ENCODE results near the gene PPP2R5B.
A peak's percentile ranks its signal among the peaks of the same experiment; 100 is the strongest.

PPP2R5B gene

DNA sequence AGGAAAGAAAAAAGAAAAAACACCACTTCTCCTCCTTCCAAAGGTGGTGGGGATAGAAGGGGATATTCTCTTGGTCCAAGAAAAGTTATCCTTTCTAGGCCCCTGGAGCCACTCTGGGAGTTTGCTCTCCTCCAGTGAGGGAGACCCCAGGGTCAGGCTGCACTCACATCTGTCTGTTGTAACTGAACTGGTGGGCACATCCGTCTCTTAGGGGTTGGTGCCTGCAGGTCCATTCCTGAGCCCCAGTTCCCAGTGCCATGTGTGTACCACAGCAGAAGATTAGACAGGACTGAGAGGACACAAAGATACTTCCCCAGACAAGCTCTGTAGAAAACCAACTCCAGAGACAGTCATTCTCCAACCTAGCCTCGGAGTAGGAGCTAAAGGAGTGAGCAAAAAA lies 4.4 kb upstream of the PPP2R5B start:
- no peak overlapping the region for H3K27ac ChIP-seq

GRCh38 chr11:64921384-64921783 lies 3.1 kb upstream of the PPP2R5B start:
- Histone ChIP-seq H3K27ac (no peak overlapping the region), H3K4me3 (no peak overlapping the region)

More for the DNA sequence above, 4.4 kb upstream of the PPP2R5B start:
- H3K4me3 ChIP-seq, result no peak overlapping the region

DNA sequence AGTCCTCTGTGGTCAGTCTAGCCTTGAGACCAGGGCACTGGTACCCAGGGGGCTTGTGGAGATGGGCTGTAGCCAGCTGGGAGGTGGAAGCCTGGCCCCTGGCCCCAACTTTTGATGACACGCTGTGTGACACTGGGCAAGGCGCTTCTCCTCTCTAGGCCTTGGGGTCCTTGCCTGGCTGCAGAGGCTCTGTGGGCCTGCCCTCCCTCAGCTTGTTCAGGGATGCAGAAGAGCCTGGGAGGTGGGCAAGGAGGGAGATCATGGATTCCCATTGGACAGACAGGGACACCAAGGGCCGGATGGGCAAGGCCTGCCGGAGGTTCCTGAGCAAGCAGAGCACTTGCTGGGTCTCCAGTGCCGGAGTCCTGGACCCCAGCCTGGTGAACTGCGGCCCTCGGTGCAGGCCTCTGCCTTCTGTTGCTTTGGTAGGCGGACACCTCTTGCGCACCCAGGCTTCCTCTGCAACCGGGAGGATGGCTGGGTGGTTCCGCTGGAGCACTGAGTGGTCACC lies 1.3 kb upstream of the PPP2R5B start:
- Histone ChIP-seq H3K4me3 (no peak overlapping the region), H3K27ac (peak overlapping the region in 7 of 21 experiments; percentile 14 to 96 (median 94))

DNA sequence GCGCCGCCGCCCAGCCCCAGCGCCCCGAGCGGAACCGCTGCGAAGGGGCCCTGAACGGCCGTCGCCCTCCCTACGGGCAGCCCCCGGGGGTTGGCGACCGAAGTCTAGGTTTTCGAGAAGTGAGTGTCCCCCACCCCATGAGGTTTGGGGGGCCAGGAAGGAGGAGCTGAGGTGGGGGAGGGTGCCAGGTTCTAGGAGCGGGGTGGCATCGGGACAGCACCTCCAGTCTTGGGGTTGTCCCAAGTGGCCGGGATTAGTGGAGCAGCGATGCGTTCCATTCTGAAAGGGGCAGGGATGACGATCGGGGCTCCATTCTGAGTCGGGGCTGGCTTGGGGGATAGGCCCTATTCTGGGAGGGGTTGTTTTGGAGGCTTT lies 408 bp downstream of the PPP2R5B start:
- peak overlapping the region; percentile 67 to 99 (median 92) for H3K4me3 ChIP-seq
- peak overlapping the region; percentile 32 to 98 (median 94) for H3K27ac ChIP-seq

GRCh38 chr11:64925536-64926436 lies 1.3 kb downstream of the PPP2R5B start:
- H3K4me3 ChIP-seq, result peak overlapping the region; percentile 67 to 99 (median 92)
- H3K27ac ChIP-seq, result peak overlapping the region in 8 of 21 experiments; percentile 6 to 95 (median 92)

- Histone ChIP-seq H3K4me3 (no peak overlapping the region), H3K27ac (no peak overlapping the region)
Observed at GRCh38 chr11:64926689-64927088, 2.2 kb downstream of the PPP2R5B start.

GRCh38 chr11:64928957-64929356 lies 4.5 kb downstream of the PPP2R5B start:
- Histone ChIP-seq H3K27ac (no peak overlapping the region), H3K4me3 (no peak overlapping the region)

- Histone ChIP-seq H3K4me3 (no peak overlapping the region), H3K27ac (no peak overlapping the region)
Observed at GRCh38 chr11:64929625-64930024, 5.1 kb downstream of the PPP2R5B start.

GRCh38 chr11:64930340-64930739 lies 5.9 kb downstream of the PPP2R5B start:
- Histone ChIP-seq H3K27ac (no peak overlapping the region), H3K4me3 (no peak overlapping the region)

DNA sequence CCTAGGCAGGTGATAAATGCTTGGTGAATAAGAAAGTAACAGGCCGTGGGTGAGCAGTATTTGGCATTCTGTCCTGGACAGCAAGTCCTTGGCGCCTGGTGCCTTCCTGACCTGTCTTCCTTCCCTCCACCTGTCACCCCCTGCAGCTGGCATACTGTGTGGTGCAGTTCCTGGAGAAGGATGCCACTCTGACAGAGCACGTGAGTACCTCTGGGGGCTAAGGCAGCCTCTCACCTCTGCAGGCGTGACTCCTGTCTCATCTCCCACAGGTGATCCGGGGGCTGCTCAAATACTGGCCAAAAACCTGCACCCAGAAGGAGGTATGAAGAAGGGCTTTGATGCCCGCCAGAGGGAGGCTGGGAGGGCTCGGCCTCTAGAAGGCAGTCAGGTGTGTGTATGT lies 6.8 kb downstream of the PPP2R5B start:
- Histone ChIP-seq H3K27ac (no peak overlapping the region), H3K4me3 (no peak overlapping the region)

DNA sequence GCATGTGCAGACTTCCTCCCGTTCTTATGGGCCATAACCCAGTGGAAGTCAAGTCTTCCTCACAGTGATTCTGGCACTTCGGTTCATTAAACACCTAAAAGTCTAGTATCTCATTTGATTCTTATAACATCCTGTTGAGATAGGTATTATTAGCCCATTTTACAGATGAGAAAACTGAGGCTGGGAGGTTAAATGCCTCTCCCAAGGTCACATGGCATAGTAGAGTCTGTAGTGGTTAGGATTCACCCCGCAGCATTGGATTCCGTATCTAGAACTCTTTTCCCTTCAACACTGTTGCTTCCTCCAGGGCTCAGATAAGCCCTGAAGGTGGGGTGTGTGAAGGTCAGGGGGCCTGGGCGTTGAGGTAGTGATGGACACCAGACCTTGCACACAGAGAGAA lies 7.8 kb downstream of the PPP2R5B start:
- no peak overlapping the region for H3K27ac ChIP-seq
- no peak overlapping the region for H3K4me3 ChIP-seq

GRCh38 chr11:64933213-64933934 lies 8.9 kb downstream of the PPP2R5B start:
- Histone ChIP-seq H3K27ac (no peak overlapping the region), H3K4me3 (no peak overlapping the region)

- Histone ChIP-seq H3K4me3 (no peak overlapping the region), H3K27ac (no peak overlapping the region)
Observed at GRCh38 chr11:64933935-64934681, 9.6 kb downstream of the PPP2R5B start.

DNA sequence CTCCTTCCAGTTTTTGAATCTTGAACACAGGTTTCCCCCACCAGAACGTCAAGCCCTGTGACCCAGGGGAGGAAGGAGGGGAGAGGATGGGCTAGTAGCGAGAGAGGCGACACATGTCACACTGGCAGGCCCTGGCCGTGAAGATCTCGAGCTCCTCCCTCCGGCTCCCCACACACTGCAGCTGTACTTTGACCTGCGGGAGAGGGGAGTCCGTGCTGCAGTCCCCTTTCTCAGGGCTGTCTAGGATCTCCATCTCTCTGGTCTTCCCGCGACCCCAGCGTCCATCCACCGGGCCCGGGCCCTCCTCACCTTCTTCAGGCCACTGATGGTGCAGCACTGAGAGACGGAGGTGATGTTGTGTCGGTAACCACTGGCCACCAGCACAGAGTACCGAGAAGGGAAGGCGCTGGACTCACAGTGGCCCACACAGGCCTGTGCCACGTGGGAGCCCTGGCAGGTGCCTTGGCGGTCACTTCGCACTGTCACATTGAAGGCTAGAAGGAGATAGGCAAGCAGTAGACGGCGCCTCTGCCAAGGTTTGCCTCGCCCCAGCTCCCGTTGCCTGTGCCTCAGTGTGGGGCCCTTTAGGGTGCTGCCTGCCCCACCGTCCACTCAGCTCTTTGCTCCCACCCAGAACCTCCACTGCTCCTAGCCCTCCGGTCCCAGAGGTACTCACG lies 10.3 kb downstream of the PPP2R5B start:
- Histone ChIP-seq H3K27ac (no peak overlapping the region), H3K4me3 (no peak overlapping the region)

DNA sequence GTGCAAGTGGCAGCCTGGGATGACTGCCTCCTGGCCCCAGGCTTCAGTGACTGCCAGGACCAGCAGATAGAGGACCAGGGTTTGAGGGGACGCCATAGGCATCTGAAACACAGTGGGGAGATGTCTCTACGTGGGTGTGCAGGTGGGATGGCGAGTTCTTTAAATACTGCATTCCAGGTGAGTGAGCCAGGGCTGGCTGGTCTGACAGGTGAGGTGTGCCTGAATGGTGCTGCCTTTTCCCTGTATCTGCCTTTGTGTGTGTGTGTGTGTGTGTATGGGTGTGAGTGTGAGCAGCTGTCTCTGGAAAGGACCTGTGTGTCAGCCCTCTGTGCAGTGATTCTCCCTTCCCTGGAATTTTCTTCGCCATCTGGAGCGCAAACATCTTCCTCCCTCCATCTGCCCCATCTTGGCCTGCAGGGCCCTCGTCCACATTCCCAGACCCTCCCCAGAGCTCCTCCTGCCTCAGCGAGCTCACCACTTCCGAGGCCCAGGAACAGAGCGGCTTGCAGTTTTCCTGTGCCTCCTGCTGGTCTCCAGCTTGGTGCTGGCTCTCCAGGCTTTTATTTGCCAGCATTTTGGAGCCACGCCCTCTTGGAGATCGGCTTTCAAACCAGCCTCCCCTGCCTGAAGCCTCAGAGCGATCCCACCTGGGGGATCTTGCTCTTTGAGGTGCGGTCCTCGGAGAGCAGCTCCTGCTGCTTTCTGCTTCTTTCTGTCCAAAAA lies 11.0 kb downstream of the PPP2R5B start, which contains the start of gene GPHA2:
GPHA2 (minus strand) TSS at position 535 of the 723 bp plus-strand sequence; CDS start at position 102, 433 bp downstream.
- H3K4me3 ChIP-seq, result no peak within 1 kb of the TSS
- H3K27ac ChIP-seq, result peak within 1 kb of the TSS in 2 of 21 experiments; percentile 11 to 59

DNA sequence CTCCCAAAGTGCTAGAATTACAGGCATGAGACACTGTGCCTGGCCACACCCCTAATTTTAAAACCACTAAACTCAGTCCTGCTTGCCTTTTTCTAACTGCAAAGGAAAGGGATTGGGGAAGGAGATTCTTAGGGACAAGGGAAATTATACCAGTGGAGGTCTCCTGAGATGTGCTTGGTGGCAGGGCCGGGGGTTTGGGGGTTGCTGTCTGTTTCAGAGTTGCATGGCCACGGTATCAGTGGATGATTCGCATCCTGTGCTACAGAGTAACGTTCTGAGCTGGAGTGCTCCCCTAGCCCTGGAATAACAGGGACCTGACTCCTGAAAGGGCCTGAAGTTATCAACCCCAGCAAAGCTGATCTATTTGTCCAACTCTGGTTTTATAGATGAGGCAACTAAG lies 12.1 kb downstream of the PPP2R5B start:
- H3K4me3 ChIP-seq, result no peak overlapping the region
- H3K27ac ChIP-seq, result no peak overlapping the region

DNA sequence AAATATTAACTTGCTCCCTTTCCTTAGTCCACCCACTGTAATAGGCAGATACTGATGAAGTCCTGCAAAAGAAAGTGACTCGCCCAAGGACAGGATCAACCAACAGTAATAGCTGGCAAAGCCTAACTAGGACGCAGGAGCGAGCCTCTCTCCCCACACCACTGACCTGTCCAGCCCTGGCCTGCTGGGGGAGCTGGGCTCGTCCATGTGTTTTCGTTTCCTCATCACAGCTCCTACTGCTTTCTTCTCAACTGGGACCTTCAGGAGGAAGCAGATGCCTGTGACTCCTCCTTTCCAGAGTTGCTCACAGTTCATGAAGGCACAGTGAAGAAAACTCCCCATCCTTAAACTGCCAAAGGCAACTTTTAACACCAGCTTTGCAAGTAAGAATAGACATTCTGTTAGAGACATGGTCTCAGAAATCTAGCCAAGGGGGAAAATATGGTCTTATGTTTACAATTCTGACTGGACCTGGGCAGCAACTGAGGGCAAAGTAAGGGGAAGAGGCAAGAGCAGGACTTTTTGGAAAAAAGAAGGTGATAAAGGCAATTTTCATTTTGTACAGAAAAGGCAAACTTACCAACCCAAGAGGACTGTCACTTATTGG lies 22.8 kb downstream of the PPP2R5B start:
- H3K27ac ChIP-seq, result no peak overlapping the region
- no peak overlapping the region for H3K4me3 ChIP-seq

DNA sequence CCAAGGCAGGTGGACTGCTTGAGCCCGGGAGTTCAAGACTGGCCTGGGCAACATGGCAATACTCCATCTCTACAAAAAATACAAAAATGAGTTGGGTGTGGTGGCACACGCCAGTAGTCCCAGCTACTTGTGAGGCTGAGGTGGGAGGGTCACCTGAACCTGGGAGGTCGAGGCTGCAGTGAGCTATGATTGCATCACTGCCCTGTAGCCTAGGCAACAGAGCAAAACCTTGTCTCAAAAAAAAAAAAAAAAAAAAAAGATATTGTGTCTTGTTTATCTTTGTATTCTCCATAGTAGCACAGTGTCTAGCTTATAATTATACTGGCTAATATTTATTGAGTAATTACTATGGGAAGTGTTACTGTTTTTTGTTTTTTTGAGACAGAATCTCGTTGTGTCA lies 27.0 kb downstream of the PPP2R5B start:
- Histone ChIP-seq H3K4me3 (no peak overlapping the region), H3K27ac (no peak overlapping the region)

Data from skin epidermis (tissue), 12 donors.